GM19025 (cell line): Measurements from ENCODE around the gene RECQL5.
A peak's percentile ranks its signal among the peaks of the same experiment; 100 is the strongest.
"Not testable (repeated sequence)": the region's sequence is repeated elsewhere in the genome, so short reads cannot be mapped to it uniquely, and the experiment has no call there.

Experiments
- ATAC-seq: cut with Tn5 transposase; IDR thresholded peaks from one replicate; pipeline ENCODE4 v1.9.1; 2021; ENCODE audit warnings: mild to moderate bottlenecking, low read depth, moderate library complexity; ENCODE audit not compliant: unreplicated experiment

Gene RECQL5

GRCh38 chr17:75596320-75597087 lies 70.5 kb downstream of the RECQL5 start:
- no peak for ATAC-seq

- ATAC-seq = no peak
Measured at GRCh38 chr17:75595920-75596313, 71.0 kb downstream of the RECQL5 start.

GRCh38 chr17:75595284-75595919 lies 71.6 kb downstream of the RECQL5 start:
- no peak for ATAC-seq

GRCh38 chr17:75594499-75595283 lies 72.3 kb downstream of the RECQL5 start:
- no peak for ATAC-seq

- not testable (repeated sequence) for ATAC-seq
Measured at GRCh38 chr17:75593430-75593829, 73.5 kb downstream of the RECQL5 start.

- ATAC-seq = no peak
Measured at GRCh38 chr17:75592348-75593020, 74.5 kb downstream of the RECQL5 start.

- ATAC-seq = no peak
Measured at GRCh38 chr17:75591722-75592302, 75.1 kb downstream of the RECQL5 start.

- no peak for ATAC-seq
Measured at GRCh38 chr17:75590849-75591721, 75.9 kb downstream of the RECQL5 start.

- ATAC-seq = no peak
Measured at GRCh38 chr17:75590314-75590761, 76.6 kb downstream of the RECQL5 start.

- ATAC-seq = no peak
Measured at GRCh38 chr17:75589919-75590303, 77.0 kb downstream of the RECQL5 start.

GRCh38 chr17:75589012-75589918 lies 77.7 kb downstream of the RECQL5 start:
- peak; percentile 85 for ATAC-seq

GRCh38 chr17:75588596-75589011 lies 78.3 kb downstream of the RECQL5 start:
- peak; percentile 31 for ATAC-seq

GRCh38 chr17:75587675-75588595 lies 79.0 kb downstream of the RECQL5 start, which contains the start of gene MYO15B:
TSS of gene MYO15B (plus strand) at chr17:75587800. CDS start at chr17:75588058, 258 bp downstream.
- ATAC-seq = no peak

GRCh38 chr17:75584849-75585175 lies 82.1 kb downstream of the RECQL5 start:
- ATAC-seq = no peak

GRCh38 chr17:75583197-75583596 lies 83.8 kb downstream of the RECQL5 start:
- ATAC-seq = not testable (repeated sequence)

- ATAC-seq = not testable (repeated sequence)
Measured at GRCh38 chr17:75581121-75581725, 85.7 kb downstream of the RECQL5 start.
